IPS-11a (cell line): ENCODE measurements around the gene TBX1.

Experiments
- H3K4me3 ChIP-seq: one replicate; pipeline ENCODE4 v1.5.1; 2013; ENCODE audit warnings: low read depth, low read length, control low read depth

Gene TBX1

DNA sequence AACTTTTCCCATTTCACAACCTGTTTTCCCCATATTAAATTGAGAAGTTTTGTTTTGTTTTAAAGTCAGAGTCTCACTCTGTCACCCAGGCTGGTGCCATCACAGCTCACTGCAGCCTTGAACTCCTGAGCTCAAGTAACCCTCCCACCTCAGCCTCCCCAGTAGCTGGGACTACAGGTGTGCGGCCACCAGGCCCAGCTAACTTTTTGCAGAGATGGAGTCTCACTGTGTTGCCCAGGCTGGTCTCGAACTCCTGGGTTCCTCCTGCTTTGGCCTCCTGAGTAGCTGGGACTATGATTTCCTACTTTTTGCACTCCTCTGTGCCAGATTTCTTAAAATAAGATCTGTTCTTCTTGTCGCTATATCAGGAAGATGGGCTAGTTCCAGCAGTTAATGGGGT is 49.2 kb downstream of the TBX1 start:
- no peak overlapping the region for H3K4me3 ChIP-seq

DNA sequence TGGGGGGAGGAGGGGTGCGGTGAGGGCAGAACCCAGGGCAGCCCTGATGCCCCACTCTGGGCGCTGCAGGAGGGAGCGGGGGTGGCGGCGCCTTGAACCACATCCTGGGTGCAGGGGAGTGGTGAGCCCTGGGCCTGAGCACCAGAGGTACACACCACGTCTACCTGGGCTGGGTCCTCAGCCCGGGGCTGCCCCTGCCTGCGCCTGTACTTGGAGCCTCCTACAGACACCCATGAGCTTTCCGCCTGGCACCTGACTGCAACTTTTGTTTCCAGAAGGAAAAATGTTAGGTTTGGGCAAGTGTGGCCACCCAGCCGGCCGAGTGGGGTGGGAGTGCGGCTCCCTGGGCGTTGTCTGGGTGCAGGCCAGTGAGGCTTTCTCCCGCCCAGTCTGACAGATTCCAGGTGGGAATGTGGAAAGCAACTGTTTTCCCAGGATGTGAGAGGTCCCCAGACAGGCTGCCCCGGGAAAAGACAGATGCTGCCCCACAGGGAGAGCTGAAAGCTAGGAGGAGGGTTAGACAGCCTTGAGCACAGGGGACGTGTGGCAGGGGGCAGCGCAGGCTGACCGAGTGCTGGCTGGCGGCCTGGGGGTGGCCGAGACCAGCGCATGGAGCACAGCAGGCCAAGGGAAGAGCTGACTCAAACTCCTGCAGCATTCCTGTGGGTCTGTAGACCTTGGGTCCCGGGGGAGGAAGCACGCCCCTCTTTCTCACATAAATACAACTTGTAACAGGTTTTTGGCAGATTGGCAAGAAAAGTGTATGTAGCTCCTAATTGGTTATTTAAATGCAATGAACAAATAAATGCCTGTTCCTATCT is 50.0 kb downstream of the TBX1 start:
- H3K4me3 ChIP-seq = no peak overlapping the region

DNA sequence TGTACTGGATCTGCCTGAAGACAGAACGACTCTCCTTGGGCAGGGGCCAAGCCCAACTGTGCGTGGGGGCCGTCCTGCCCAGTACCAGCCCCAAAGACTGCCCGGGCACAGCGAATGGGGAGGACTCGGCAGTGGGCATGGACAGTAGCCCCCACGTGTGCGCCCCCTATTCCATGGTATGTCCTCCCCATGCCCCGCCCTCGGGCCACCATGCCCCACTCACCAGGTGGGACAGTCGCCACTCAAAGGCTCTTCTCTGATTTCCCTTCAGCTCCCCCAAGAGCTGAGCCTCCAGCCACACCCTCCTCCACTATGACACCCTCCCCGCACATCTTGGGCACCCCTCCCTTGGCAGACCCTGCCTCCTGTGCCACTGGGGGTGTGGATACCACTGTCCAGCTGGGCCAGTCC is 50.6 kb downstream of the TBX1 start:
- no peak overlapping the region for H3K4me3 ChIP-seq

DNA sequence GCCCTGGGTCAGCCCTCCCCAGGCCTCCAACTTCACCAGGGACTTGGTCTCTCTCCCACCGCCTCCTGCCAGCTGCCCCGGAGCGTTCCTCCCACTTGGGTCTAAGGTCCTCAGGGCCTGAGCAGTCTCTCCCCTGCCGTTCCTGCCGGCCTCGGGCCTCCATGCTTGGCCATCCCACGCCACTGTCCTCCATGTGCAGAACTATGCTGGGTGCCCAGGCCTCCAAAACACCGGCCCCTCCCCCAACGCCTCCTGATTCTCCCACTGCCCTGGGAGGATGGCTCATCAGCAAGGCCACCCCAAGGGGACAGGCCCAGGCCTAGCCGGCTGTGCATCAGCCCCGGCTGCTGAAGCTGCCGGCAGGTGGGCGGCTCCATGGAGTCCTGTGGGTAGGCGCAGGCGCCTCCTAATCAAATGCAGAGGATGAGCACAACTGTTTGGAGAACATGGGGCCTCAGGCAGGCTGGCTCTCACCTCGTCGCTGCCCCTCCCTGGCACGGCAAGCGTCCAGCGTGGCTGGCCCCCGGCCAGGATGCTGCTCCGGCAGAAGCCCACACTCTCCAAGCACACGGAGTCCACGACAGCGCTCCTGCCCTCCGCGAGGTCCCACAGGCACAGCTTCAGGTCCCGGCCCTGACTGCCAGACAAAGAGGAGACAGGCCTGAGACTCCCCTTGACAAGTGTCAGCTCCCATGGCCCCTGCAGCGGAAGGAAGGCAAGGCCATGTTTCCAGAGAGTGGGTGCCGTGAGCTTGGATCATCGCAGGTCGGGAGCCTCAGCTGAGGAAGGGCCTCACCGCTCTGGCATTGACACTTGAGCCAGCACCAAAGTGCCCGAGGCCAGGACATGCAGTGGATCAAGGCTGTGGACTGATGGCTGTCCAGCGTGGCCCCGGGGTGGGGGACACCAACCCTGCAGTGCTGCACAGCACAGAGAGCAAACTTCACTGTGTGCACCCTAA is 51.5 kb downstream of the TBX1 start:
- no peak overlapping the region for H3K4me3 ChIP-seq

DNA sequence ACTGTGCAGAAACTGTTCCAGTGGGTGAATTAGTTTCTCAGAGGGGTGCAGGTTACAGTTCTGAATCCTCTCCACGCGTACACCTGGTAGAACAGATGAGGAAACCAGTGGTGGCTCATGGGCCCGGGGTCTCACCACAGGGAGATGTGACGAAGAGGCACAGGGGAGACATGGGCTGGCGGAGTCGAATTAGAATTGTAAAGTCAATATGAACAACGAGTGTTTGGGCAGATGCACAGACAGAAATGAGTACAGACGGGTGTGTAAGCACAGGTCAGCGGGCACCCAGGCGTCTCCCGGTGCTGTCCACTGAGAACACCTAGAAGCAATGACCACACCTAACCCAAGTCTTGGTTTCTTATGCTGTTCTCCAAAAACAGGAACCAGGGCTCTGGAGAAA is 52.3 kb downstream of the TBX1 start:
- H3K4me3 ChIP-seq = no peak overlapping the region

DNA sequence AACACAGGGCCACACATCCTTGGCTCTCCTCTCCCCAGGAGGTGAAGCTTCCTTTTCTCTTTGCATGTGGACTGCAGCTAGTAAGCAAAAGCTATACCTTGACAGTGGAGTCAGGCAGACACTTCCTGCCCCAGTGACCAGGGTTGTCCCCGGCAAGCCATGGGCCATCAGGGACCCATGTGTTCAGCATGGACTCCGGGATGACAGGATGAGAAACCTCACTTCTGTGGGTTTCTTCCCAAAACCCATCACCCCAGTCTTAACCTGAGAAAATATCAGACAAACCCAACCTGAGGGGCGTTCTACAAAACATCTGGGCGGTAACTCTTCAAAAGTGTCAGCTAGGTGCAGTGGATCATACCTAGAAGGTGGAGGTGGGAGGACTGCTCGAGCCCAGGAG is 53.9 kb downstream of the TBX1 start:
- no peak overlapping the region for H3K4me3 ChIP-seq

DNA sequence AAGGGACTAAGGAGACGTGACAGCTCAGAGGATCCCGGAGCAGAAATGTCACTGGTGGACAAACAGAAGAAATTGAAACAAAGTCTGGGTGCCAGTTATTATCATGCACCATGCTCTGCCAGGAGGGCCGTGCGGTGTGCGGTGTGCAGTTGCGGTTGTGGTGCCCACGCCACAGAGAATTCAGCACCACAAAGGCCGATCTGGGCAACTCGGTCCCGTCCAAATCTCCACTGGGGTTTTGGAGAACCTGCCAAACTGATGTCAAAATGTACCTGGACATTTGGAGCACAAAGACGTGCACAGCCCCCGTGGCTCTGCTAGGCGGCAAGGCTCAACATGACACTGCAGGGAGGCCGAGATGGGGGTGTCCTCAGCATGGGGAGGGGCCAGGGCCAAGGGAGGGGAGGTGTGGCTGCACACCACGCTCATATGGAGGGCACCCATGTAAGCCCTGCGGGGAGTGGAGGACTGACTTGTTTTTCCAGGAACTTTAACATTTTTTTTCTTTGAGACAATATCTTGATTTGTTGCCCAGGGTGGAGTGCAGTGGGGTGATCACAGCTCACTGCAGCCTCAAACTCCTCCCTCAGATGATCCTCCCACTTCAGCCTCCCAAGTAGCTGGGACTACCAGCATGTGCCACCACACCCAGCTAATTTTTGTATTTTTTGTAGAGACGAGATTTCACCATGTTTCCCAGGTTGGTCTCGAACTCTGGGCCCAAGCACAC is 54.7 kb downstream of the TBX1 start:
- H3K4me3 ChIP-seq = no peak overlapping the region

DNA sequence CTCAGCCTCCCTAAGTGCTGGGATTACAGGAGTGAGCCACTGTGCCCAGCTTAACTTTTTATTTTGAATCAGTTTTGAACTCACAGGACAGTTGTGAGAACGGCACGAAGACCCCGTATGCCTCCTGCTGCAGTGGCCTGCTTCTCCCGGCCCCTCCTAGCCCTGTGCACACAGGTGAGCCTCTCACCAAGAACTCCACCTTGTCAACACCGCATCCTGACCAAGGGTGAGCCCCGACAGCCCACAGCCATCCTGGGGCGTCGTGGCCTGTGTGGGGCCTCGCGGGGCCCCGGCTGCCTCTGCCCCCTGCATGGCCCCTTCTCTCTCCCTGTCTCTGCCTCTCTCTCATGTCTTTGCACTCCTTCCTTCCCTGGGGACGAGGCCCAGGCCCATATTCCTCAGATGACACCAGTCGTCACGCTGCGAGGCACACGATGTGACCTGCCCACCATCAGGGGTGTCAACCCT is 55.3 kb downstream of the TBX1 start:
- H3K4me3 ChIP-seq = no peak overlapping the region

DNA sequence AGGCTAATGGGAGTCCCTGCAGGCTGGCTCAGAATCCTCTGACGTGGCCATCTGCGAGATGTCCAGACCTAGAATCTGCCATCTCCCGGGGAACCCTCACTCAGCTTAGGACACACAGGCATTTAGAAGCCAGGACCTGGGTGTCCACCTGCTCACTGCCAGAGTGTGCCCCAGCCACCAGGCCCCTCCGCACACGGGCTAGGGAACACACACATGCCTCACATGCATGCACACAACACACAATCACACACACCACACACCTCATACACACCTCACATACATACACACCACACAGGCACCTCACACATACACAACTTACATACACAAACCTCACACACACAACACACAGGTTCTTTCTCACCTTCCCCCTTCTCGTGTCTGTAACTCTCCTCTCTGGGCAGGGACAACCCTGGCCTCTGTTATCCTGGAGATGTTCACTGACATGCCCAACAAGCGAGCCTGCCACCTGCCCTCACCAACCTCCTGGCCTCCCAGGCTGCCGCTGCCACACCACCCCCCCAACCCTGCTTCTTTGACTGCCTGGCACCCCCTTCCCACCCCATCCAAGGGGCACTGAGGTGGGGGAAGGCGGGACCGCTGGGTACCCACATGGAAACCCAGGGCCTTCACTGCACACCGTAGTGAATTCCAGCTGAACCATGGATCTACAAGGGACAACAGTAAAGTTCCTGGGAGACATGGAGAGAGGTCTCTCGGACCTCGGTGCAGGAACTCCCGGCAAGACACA is 56.0 kb downstream of the TBX1 start:
- no peak overlapping the region for H3K4me3 ChIP-seq
